Caco-2 (cell line): ENCODE results near the gene MAST3. TPM values are rescaled to one million over a fixed set of nuclear protein-coding genes. Genes with fewer than 3 reads are reported as not detected.

Source experiments
- BruUV-seq: library from RNA; stranded (reverse); fragments of 400-500 nt; replicated peaks from 2 replicates; lab custom pipeline; 2021; lab: Mats Ljungman, UMichigan
- CTCF ChIA-PET: fragments of 300-600 bp; sonication (Branson Sonifier 250); formaldehyde crosslinking; loops from one replicate; lab custom pipeline; 2022; ENCODE audit warnings: antibody characterized with exemption; lab: Charles Lee
- POLR2A ChIA-PET: fragments of 300-600 bp; sonication (Branson Sonifier 250); formaldehyde crosslinking; loops from one replicate; lab custom pipeline; 2022; ENCODE audit warnings: antibody characterized with exemption; lab: Charles Lee
- DNase-seq, 2 experiments: peaks; one replicate each; pipeline versions ENCODE4 v3.0.0 to v3.0.0-alpha.2; 2020 to 2022
- H3K27me3 ChIP-seq: replicated peaks from 2 replicates; pipeline ENCODE4 v1.6.0; 2011; ENCODE audit warnings: low read length; ENCODE audit not compliant: control insufficient read depth, insufficient read depth
- H3K36me3 ChIP-seq: 2 replicates; pipeline ENCODE4 v1.5.1; 2011; ENCODE audit warnings: low read length; ENCODE audit not compliant: control insufficient read depth, insufficient read depth
- H3K4me1 ChIP-seq: fragments of 250-450 bp; sonication (Bioruptor Pico); 2 replicates; pipeline ENCODE4 v1.5.1; 2020; ENCODE audit warnings: mild to moderate bottlenecking
- H3K4me3 ChIP-seq: 2 replicates; pipeline ENCODE4 v1.5.1; 2011; ENCODE audit warnings: low read depth, mild to moderate bottlenecking, control low read depth, low read length
- H3K9me3 ChIP-seq: fragments of 250-450 bp; sonication (Bioruptor Pico); 2 replicates; pipeline ENCODE4 v1.5.1; 2020; ENCODE audit warnings: mild to moderate bottlenecking, moderate library complexity
- H3K27ac Mint-ChIP-seq: one replicate; pipeline ENCODE4 v1.8.0; 2022; ENCODE audit warnings: mixed read lengths; ENCODE audit not compliant: unreplicated experiment
- H3K27me3 Mint-ChIP-seq: one replicate; pipeline ENCODE4 v1.8.0; 2022; ENCODE audit warnings: mixed read lengths; ENCODE audit not compliant: insufficient read depth, unreplicated experiment
- H3K36me3 Mint-ChIP-seq: one replicate; pipeline ENCODE4 v1.8.0; 2022; ENCODE audit warnings: mild to moderate bottlenecking, mixed read lengths; ENCODE audit not compliant: insufficient read depth, unreplicated experiment
- H3K4me1 Mint-ChIP-seq: one replicate; pipeline ENCODE4 v1.8.0; 2022; ENCODE audit warnings: low read depth, mixed read lengths; ENCODE audit not compliant: unreplicated experiment
- H3K4me3 Mint-ChIP-seq: one replicate; pipeline ENCODE4 v1.8.0; 2022; ENCODE audit warnings: mild to moderate bottlenecking, moderate library complexity, mixed read lengths; ENCODE audit not compliant: unreplicated experiment
- H3K9me3 Mint-ChIP-seq: one replicate; pipeline ENCODE4 v1.8.0; 2022; ENCODE audit warnings: mixed read lengths; ENCODE audit not compliant: unreplicated experiment
- CTCF ChIP-seq, 2 experiments: fragments of 200-600 bp in 1 of 2; IDR thresholded peaks; 1 replicate in 1 of 2; 2 replicates in 1 of 2; pipeline versions ENCODE4 v1.5.1 to v1.8.0; 2011 to 2022; ENCODE audit warnings: antibody characterized with exemption in 1 of 2, control low read depth in 1 of 2, inconsistent platforms in 1 of 2, low read depth in 1 of 2, low read length in 1 of 2, mild to moderate bottlenecking in 1 of 2, moderate library complexity in 1 of 2; ENCODE audit not compliant: insufficient read depth in 1 of 2, severe bottlenecking in 1 of 2, unreplicated experiment in 1 of 2
- intact Hi-C: fragments of 100-400 bp; cut with micrococcal nuclease; formaldehyde crosslinking; loops from one replicate; pipeline ENCODE4 v1.10.0; 2022; ENCODE audit not compliant: unreplicated experiment
- total RNA-seq: library from RNA; stranded (reverse); gene quantifications from 2 replicates; pipeline ENCODE4 v1.2.3, GENCODE V29; 2022

Gene MAST3
- total RNA-seq, 1 experiment from 2014 or later, result 8.2 TPM

- Mint-ChIP-seq H3K27me3 (no peaks in the 10 kb centered on the region), H3K4me1 (peaks cover 8% of the 10 kb centered on the region), H3K4me3 (no peak overlapping the region), H3K9me3 (no peaks in the 10 kb centered on the region), H3K27ac (no peak overlapping the region), H3K36me3 (no peaks in the 10 kb centered on the region)
- no peak for TF ChIP-seq CTCF (IDR thresholded peaks at IDR 0.05; ENCODE audit: insufficient read depth in 1 of 2, low read depth in 1 of 2, low read length in 1 of 2, severe bottlenecking in 1 of 2, unreplicated experiment in 1 of 2)
- H3K36me3 ChIP-seq, result no peaks in the 10 kb centered on the region
- intact Hi-C loops, result no loop called here
- no peak for DNase-seq
- BruUV-seq, result no TSS peak
- CTCF ChIA-PET, result no interaction called here
- no peaks in the 10 kb centered on the region for H3K9me3 ChIP-seq
- POLR2A ChIA-PET, result no interaction called here
- no peak overlapping the region for H3K4me3 ChIP-seq
- H3K4me1 ChIP-seq, result peaks cover 17% of the 10 kb centered on the region
- H3K27me3 ChIP-seq, result no peaks in the 10 kb centered on the region
Observed at GRCh38 chr19:18107235-18107634, 9.7 kb downstream of the MAST3 start.

- H3K27me3 Mint-ChIP-seq, result no peaks in the 10 kb centered on the region
- Histone ChIP-seq H3K36me3 (no peaks in the 10 kb centered on the region), H3K4me1 (peaks cover 17% of the 10 kb centered on the region), H3K4me3 (peak overlapping the region; percentile 82), H3K27me3 (no peaks in the 10 kb centered on the region), H3K9me3 (no peaks in the 10 kb centered on the region)
- TF ChIP-seq CTCF (IDR thresholded peaks at IDR 0.05; ENCODE audit: insufficient read depth in 1 of 2, low read depth in 1 of 2, low read length in 1 of 2, severe bottlenecking in 1 of 2, unreplicated experiment in 1 of 2), result no peak
- ChIA-PET POLR2A (no interaction called here), CTCF (interaction anchor here (0.9 kb wide), 1 partner anchor 44 kb away, joined by 3 read pairs; the partner anchor contains the start of gene PIK3R2)
- no TSS peak for BruUV-seq
- peaks cover 8% of the 10 kb centered on the region for H3K4me1 Mint-ChIP-seq
- intact Hi-C loops, result no loop called here
- peak overlapping the region; percentile 74 for H3K4me3 Mint-ChIP-seq
- peak overlapping the region; percentile 29 for H3K27ac Mint-ChIP-seq
- peak in 1 of 2 experiments; percentile 63 for DNase-seq
- no peaks in the 10 kb centered on the region for H3K36me3 Mint-ChIP-seq
- H3K9me3 Mint-ChIP-seq, result no peaks in the 10 kb centered on the region
Observed at GRCh38 chr19:18108897-18109296, 11.3 kb downstream of the MAST3 start.

GRCh38 chr19:18109341-18109732 lies 11.8 kb downstream of the MAST3 start:
- Mint-ChIP-seq H3K27ac (peak overlapping the region; percentile 29), H3K27me3 (no peaks in the 10 kb centered on the region), H3K4me3 (peak overlapping the region; percentile 74), H3K36me3 (no peaks in the 10 kb centered on the region), H3K4me1 (peaks cover 8% of the 10 kb centered on the region), H3K9me3 (no peaks in the 10 kb centered on the region)
- no peak for DNase-seq
- CTCF ChIA-PET, result interaction anchor here (0.9 kb wide), 1 partner anchor 43 kb away, joined by 3 read pairs; the partner anchor contains the start of gene PIK3R2
- Histone ChIP-seq H3K27me3 (no peaks in the 10 kb centered on the region), H3K9me3 (no peaks in the 10 kb centered on the region), H3K36me3 (no peaks in the 10 kb centered on the region), H3K4me3 (peak overlapping the region; percentile 82), H3K4me1 (peaks cover 17% of the 10 kb centered on the region)
- no peak for TF ChIP-seq CTCF (IDR thresholded peaks at IDR 0.05; ENCODE audit: insufficient read depth in 1 of 2, low read depth in 1 of 2, low read length in 1 of 2, severe bottlenecking in 1 of 2, unreplicated experiment in 1 of 2)
- BruUV-seq, result TSS peak; percentile 16
- intact Hi-C loops, result no loop called here
- POLR2A ChIA-PET, result interaction anchor here (0.7 kb wide), 1 partner anchor 99 kb away, joined by 3 read pairs; no protein-coding TSS in a partner anchor
